H1 (cell line): ENCODE measurements around the gene PROZ. TPM values are rescaled to one million over a fixed set of nuclear protein-coding genes. Genes with fewer than 3 reads are reported as not detected.

ENCODE experiments used
- CTCF ChIA-PET: fragments of 300-600 bp; sonication (Branson Sonifier 250); formaldehyde crosslinking; loops from one replicate; lab custom pipeline; 2021; ENCODE audit not compliant: partially characterized antibody; lab: Charles Lee
- POLR2A ChIA-PET: fragments of 300-600 bp; sonication (Branson Sonifier 250); formaldehyde crosslinking; loops from one replicate; lab custom pipeline; 2021; ENCODE audit warnings: inconsistent platforms; ENCODE audit not compliant: partially characterized antibody; lab: Charles Lee
- DNase-seq, 2 experiments: peaks; one replicate each; pipeline versions ENCODE4 v3.0.0 to v3.0.0-alpha.2; 2010 to 2022; ENCODE audit warnings: low spot score in 2 of 2, low read depth in 1 of 2, mixed read lengths in 1 of 2
- FAIRE-seq: peaks from 2 replicates; lab custom pipeline; 2011; peaks lifted over from hg19 to GRCh38; lab: Jason Lieb, UNC
- H2AFZ ChIP-seq: 2 replicates; pipeline ENCODE4 v1.8.1; 2012; ENCODE audit warnings: low read length, inconsistent platforms
- H2AK5ac ChIP-seq: 2 replicates; pipeline ENCODE4 v1.6.1; 2013; ENCODE audit warnings: low read depth, low read length
- H2BK120ac ChIP-seq: replicated peaks from 2 replicates; pipeline ENCODE3; 2013; ENCODE audit warnings: low read depth, low read length, inconsistent platforms
- H2BK12ac ChIP-seq: 2 replicates; pipeline ENCODE4 v1.6.1; 2013; ENCODE audit warnings: low read depth, low read length
- H2BK15ac ChIP-seq: 2 replicates; pipeline ENCODE4 v1.6.1; 2013; ENCODE audit warnings: low read length
- H2BK20ac ChIP-seq: 2 replicates; pipeline ENCODE4 v1.6.1; 2013; ENCODE audit warnings: low read length
- H2BK5ac ChIP-seq: 2 replicates; pipeline ENCODE4 v1.6.1; 2013; ENCODE audit warnings: low read depth, low read length
- H3K14ac ChIP-seq: 2 replicates; pipeline ENCODE4 v1.6.1; 2013; ENCODE audit warnings: inconsistent platforms; ENCODE audit not compliant: insufficient read length
- H3K18ac ChIP-seq: 2 replicates; pipeline ENCODE4 v1.6.1; 2013; ENCODE audit warnings: low read length; ENCODE audit errors: extremely low read depth
- H3K23ac ChIP-seq: 2 replicates; pipeline ENCODE4 v1.6.1; 2013; ENCODE audit warnings: inconsistent platforms; ENCODE audit not compliant: insufficient read length
- H3K23me2 ChIP-seq: 2 replicates; pipeline ENCODE4 v1.6.1; 2013; ENCODE audit warnings: low read depth, low read length
- H3K27ac ChIP-seq: 2 replicates; pipeline ENCODE4 v1.6.1; 2011; ENCODE audit warnings: low read depth, low read length, inconsistent platforms
- H3K27me3 ChIP-seq, 4 experiments: replicated peaks in 1 of 4; 1 replicate in 1 of 4; 2 replicates in 3 of 4; pipeline versions ENCODE4 v1.6.1 to v1.8.1; 2011 to 2013; ENCODE audit warnings: low read length in 3 of 4, mild to moderate bottlenecking in 3 of 4, inconsistent platforms in 2 of 4, mixed read lengths in 2 of 4, moderate library complexity in 1 of 4; ENCODE audit not compliant: control insufficient read depth in 3 of 4, insufficient read depth in 3 of 4; ENCODE audit errors: extremely low read depth in 1 of 4
- H3K36me3 ChIP-seq, 4 experiments: 2 replicates each; pipeline versions ENCODE4 v1.6.1 to v1.8.1; 2011 to 2013; ENCODE audit warnings: mild to moderate bottlenecking in 4 of 4, low read length in 3 of 4, moderate library complexity in 2 of 4, control low read depth in 1 of 4, inconsistent platforms in 1 of 4; ENCODE audit not compliant: insufficient read depth in 4 of 4, control insufficient read depth in 2 of 4
- H3K4ac ChIP-seq: replicated peaks from 2 replicates; pipeline ENCODE3; 2013; ENCODE audit warnings: low read length, low read depth, mixed read lengths, inconsistent platforms; ENCODE audit not compliant: insufficient read length
- H3K4me1 ChIP-seq, 4 experiments: replicated peaks in 1 of 4; 1 replicate in 1 of 4; 2 replicates in 3 of 4; pipeline versions ENCODE4 v1.6.1 to v1.8.1; 2011 to 2013; ENCODE audit warnings: low read length in 3 of 4, inconsistent platforms in 2 of 4, mixed read lengths in 1 of 4; ENCODE audit not compliant: insufficient read depth in 4 of 4, control insufficient read depth in 3 of 4
- H3K4me2 ChIP-seq, 2 experiments: 2 replicates each; pipeline versions ENCODE4 v1.6.1 to v1.8.1; 2011 to 2013; ENCODE audit warnings: low read depth in 2 of 2, low read length in 2 of 2, control low read depth in 1 of 2, inconsistent platforms in 1 of 2, mild to moderate bottlenecking in 1 of 2; ENCODE audit not compliant: insufficient read depth in 1 of 2
- H3K4me3 ChIP-seq, 4 experiments: fragments of 200-600, 300-600 bp in 1 of 4; sonication (generic), shearing (Covaris generic), sonication (Bioruptor Twin) in 1 of 4; 2 replicates each; pipeline versions ENCODE4 v1.5.1 to v1.8.1; 2011 to 2016; ENCODE audit warnings: low read length in 4 of 4, low read depth in 3 of 4, control low read depth in 2 of 4, inconsistent platforms in 2 of 4, mild to moderate bottlenecking in 2 of 4, mixed read lengths in 1 of 4, moderate library complexity in 1 of 4; ENCODE audit not compliant: insufficient read depth in 2 of 4; ENCODE audit errors: extremely low read depth in 1 of 4
- H3K56ac ChIP-seq: replicated peaks from 2 replicates; pipeline ENCODE3; 2013; ENCODE audit warnings: low read depth, mild to moderate bottlenecking, mixed read lengths, low read length, inconsistent platforms; ENCODE audit not compliant: insufficient read length
- H3K79me1 ChIP-seq: 2 replicates; pipeline ENCODE4 v1.6.1; 2013; ENCODE audit warnings: low read depth, low read length, control low read depth
- H3K79me2 ChIP-seq, 2 experiments: 2 replicates each; pipeline versions ENCODE4 v1.6.1 to v1.8.1; 2012 to 2013; ENCODE audit warnings: low read length in 2 of 2, mild to moderate bottlenecking in 2 of 2, inconsistent platforms in 1 of 2; ENCODE audit not compliant: insufficient read depth in 2 of 2, control insufficient read depth in 1 of 2
- H3K9ac ChIP-seq, 4 experiments: replicated peaks in 1 of 4; 1 replicate in 1 of 4; 2 replicates in 3 of 4; pipeline versions ENCODE4 v1.6.1 to v1.8.1; 2011 to 2013; ENCODE audit warnings: low read depth in 3 of 4, low read length in 3 of 4, control low read depth in 2 of 4, mild to moderate bottlenecking in 2 of 4, moderate library complexity in 2 of 4, inconsistent platforms in 1 of 4; ENCODE audit errors: extremely low read depth in 1 of 4
- H3K9me3 ChIP-seq, 2 experiments: 2 replicates each; pipeline versions ENCODE4 v1.6.1 to v1.8.1; 2012 to 2013; ENCODE audit warnings: mild to moderate bottlenecking in 2 of 2, moderate library complexity in 2 of 2, control low read depth in 1 of 2, inconsistent platforms in 1 of 2, low read depth in 1 of 2, low read length in 1 of 2, mixed read lengths in 1 of 2; ENCODE audit not compliant: insufficient read depth in 2 of 2
- H4K20me1 ChIP-seq, 2 experiments: replicated peaks in 1 of 2; 2 replicates each; pipeline versions ENCODE3 to v1.8.1; 2011 to 2013; ENCODE audit warnings: inconsistent platforms in 2 of 2, low read length in 2 of 2, mild to moderate bottlenecking in 1 of 2; ENCODE audit not compliant: insufficient read depth in 2 of 2, control insufficient read depth in 1 of 2
- H4K5ac ChIP-seq: 2 replicates; pipeline ENCODE4 v1.6.1; 2013; ENCODE audit warnings: low read length, low read depth, mixed read lengths, inconsistent platforms; ENCODE audit not compliant: insufficient read length
- H4K8ac ChIP-seq: 2 replicates; pipeline ENCODE4 v1.8.0; 2013; ENCODE audit warnings: mild to moderate bottlenecking, moderate library complexity, low read length, inconsistent platforms; ENCODE audit not compliant: insufficient read depth; ENCODE audit errors: extremely low read depth
- H4K91ac ChIP-seq: replicated peaks from 2 replicates; pipeline ENCODE3; 2013; ENCODE audit warnings: low read length, mixed read lengths, inconsistent platforms; ENCODE audit not compliant: insufficient read length
- FOSL1 ChIP-seq: IDR thresholded peaks from 2 replicates; pipeline ENCODE4 v1.6.1; 2011; ENCODE audit warnings: mild to moderate bottlenecking, low read depth, low read length, moderate library complexity; ENCODE audit not compliant: insufficient read depth
- POU5F1 ChIP-seq: IDR thresholded peaks from 2 replicates; pipeline ENCODE4 v1.6.1; 2011; ENCODE audit warnings: low read depth, mild to moderate bottlenecking, low read length, moderate library complexity
- RBBP5 ChIP-seq: IDR thresholded peaks from 2 replicates; pipeline ENCODE4 v1.7.1; 2012; ENCODE audit warnings: low read depth, mild to moderate bottlenecking, inconsistent platforms, low read length, moderate library complexity, borderline replicate concordance
- SP1 ChIP-seq: IDR thresholded peaks from 2 replicates; pipeline ENCODE4 v1.6.1; 2011; ENCODE audit warnings: low read depth, low read length
- SUZ12 ChIP-seq: fragments of 200-600 bp; sonication (generic); IDR thresholded peaks from 2 replicates; pipeline ENCODE4 v1.6.1; 2012; ENCODE audit warnings: mild to moderate bottlenecking, inconsistent platforms, low read length, moderate library complexity, mixed read lengths
- TBP ChIP-seq: IDR thresholded peaks from 2 replicates; pipeline ENCODE4 v1.6.1; 2011; ENCODE audit warnings: low read depth, low read length, improper control_type of control experiment
- WGBS, 2 experiments: shearing (Covaris generic) in 1 of 2; methylation state at CpG; one replicate each; pipeline versions ENCODE4 v1.1.6 to v1.1.7; 2013 to 2015; ENCODE audit warnings: low lambda C conversion rate in 2 of 2, mixed read lengths in 2 of 2, inconsistent platforms in 1 of 2, low coverage in 1 of 2, missing lambda C conversion rate in 1 of 2; ENCODE audit not compliant: insufficient replicate concordance in 2 of 2, insufficient coverage in 1 of 2, insufficient read length in 1 of 2; ENCODE audit errors: extremely low coverage in 1 of 2, missing lambda C conversion rate in 1 of 2; 5-methylcytosine and 5-hydroxymethylcytosine counted together
- polyA plus RNA-seq, 7 experiments: library from polyadenylated mRNA; depleted of rRNA in 3 of 7; stranded (reverse) in 5 of 7; unstranded in 2 of 7; fragments of >200 nt in 5 of 7; fragments of 200-250 nt in 2 of 7; gene quantifications; 1 replicate in 5 of 7; 2 replicates in 1 of 7; 4 replicates in 1 of 7; pipeline versions ENCODE4 v1.2.1 to v1.2.3, GENCODE V29; 2011 to 2013; ENCODE audit warnings: missing spikeins in 2 of 7, mixed read lengths in 2 of 7
- total RNA-seq: library from RNA; stranded (reverse); fragmentation: NEBNext Ultra II Directional; extraction: Animal tissue kit (Norgen Biotek cat#: 25700); gene quantifications from 2 replicates; pipeline ENCODE4 v1.2.1, GENCODE V29; 2021

PROZ gene
- total and polyA plus RNA-seq, 2 of the 8 experiments (the other 6 are each of a cell fraction or from before 2014, with no cell fraction given), result not detected

DNA sequence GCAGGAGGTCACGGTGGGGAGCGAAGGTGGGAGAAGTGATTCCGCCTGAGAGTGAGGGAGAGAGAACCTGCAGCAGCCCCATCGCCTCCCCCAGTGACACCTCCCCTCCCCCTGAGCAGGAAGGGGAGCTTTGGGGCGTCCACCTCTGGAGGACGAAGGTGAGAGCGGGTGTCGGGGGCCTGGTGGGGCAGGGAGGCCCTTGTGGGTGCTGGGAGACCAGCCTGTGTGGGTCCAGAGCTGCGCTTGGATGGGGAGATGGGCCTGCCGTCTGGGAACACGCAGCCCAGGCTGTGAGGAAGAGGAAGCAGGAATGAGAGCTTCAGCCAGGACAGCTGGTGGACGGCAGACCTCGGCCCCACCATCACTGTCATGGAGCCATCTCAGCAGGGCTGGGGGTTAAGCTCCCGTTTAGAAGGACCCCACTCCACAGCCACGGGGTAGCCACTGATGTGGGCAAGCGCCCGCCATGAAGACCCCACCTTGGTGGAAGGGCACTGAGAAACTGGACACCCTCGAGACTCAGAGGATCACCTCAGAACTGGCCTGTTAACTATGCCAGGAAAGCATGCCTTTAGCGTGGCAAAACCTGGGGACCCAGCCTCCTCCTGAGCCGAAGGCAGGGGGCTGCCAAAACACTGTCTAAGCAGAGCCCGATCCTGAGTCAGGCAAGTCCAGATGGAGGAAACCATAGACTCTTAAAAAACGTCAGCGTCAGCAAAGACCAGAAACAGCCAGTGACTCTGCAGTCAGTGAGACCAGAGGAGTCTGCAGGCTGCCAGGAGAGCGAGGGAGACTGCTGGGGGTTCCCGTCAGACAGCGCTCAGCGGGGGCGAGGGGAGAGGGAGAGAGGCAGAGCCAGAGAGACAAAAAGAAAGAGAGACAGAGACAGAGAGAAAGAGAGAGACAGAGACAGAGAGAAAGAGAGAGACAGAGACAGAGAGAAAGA is 6.4 kb upstream of the PROZ start:
- H3K27ac ChIP-seq, result no peak overlapping the region
- no peaks in the 10 kb centered on the region for H3K79me2 ChIP-seq
- no peak overlapping the region; the same call in 1 of the 2 replicates for H2BK20ac ChIP-seq
- H2BK5ac ChIP-seq, result no peak overlapping the region
- H3K56ac ChIP-seq, result no peak overlapping the region
- peaks cover 7 to 22% (median 20%) of the 10 kb centered on the region in 4 experiments; a peak in 6 of 7 replicates for H3K27me3 ChIP-seq
- H3K23me2 ChIP-seq, result peaks cover 10% of the 10 kb centered on the region
- no peaks in the 10 kb centered on the region for H3K79me1 ChIP-seq
- H3K18ac ChIP-seq, result no peak overlapping the region
- H3K9me3 ChIP-seq, result no peaks in the 10 kb centered on the region
- H3K4me1 ChIP-seq, result peaks cover 0 to 10% (median 4%) of the 10 kb centered on the region in 4 experiments; a peak in 4 of 7 replicates
- no peak overlapping the region for H4K8ac ChIP-seq
- no peaks in the 10 kb centered on the region for H4K20me1 ChIP-seq
- POLR2A ChIA-PET, result interaction anchor here (0.7 to 1.1 kb wide), 2 partner anchors 10 to 48 kb away, joined by 3 read pairs; no protein-coding TSS in a partner anchor
- FAIRE-seq (no peak), DNase-seq (peak in 1 of 2 experiments; percentile 53)
- 0 out of 2 replicates have a peak overlapping the region, but pooled peaks have one; percentile 27 for H2BK12ac ChIP-seq
- 80% methylated on average over 22 of the region's 28 CpGs; no CpG with 5 or more reads in 1 of the 2 experiments for WGBS, 2 experiments
- peak overlapping the region; percentile 81; the same call in 1 of the 2 replicates for H2BK15ac ChIP-seq
- no peaks in the 10 kb centered on the region for H3K36me3 ChIP-seq
- no peak overlapping the region for H3K4ac ChIP-seq
- no peak for TF ChIP-seq TBP
- TF ChIP-seq POU5F1, result no peak
- no peak for TF ChIP-seq SP1
- TF ChIP-seq RBBP5, result no peak
- no peak for TF ChIP-seq SUZ12
- TF ChIP-seq FOSL1, result no peak
- H3K9ac ChIP-seq, result no peak overlapping the region
- H3K14ac ChIP-seq, result no peak overlapping the region
- no peak overlapping the region for H4K91ac ChIP-seq
- H3K4me3 ChIP-seq, result peak overlapping the region in 1 of 4 experiments; percentile 71; a peak in 2 of 8 replicates
- H2BK120ac ChIP-seq, result no peak overlapping the region
- peak overlapping the region in 1 of 2 experiments; percentile 98; a peak in 1 of 4 replicates for H3K4me2 ChIP-seq
- H3K23ac ChIP-seq, result no peak overlapping the region
- H2AFZ ChIP-seq, result no peak overlapping the region
- no peak overlapping the region for H4K5ac ChIP-seq
- CTCF ChIA-PET, result interaction anchor here (0.6 to 3.5 kb wide), 3 partner anchors 37 to 109 kb away, joined by 3 to 14 read pairs (median 3); no protein-coding TSS in a partner anchor
- H2AK5ac ChIP-seq, result no peak overlapping the region
